ENCODE data around the gene AGBL3. TPM values are rescaled to one million over a fixed set of nuclear protein-coding genes. Genes with fewer than 3 reads are reported as not detected.

Gene AGBL3
- total RNA-seq, 1 experiment from 2014 or later: 2.1 TPM

DNA sequence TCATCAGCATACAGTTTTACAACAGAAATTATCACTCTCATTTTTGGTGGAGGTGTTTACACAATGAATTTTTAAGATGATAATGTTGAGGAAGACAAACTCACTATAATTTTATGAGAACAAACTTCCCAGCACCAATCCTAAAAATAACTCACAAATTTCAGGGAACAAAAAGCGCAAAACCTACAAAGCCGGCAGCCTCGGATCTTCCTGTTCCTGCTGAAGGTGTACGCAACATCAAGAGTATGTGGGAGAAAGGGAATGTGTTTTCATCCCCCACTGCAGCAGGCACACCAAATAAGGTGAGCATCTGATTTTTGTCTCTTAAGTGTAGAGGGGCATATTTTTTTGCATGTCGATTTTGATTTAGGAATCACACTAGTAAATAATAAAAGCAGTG, 26.5 kb upstream of the AGBL3 start:
- no peaks in the 10 kb centered on the region for H3K4me1 Mint-ChIP-seq
- no peak overlapping the region for H3K4me3 Mint-ChIP-seq
- DNase-seq (ENCODE audit: low spot score) (no peak), ATAC-seq (no peak)
- TF ChIP-seq GABPB1 (CRISPR knock-in tag; IDR thresholded peaks at IDR 0.05) (no peak), NFYB (CRISPR knock-in tag; conservative IDR thresholded peaks at IDR 0.05; ENCODE audit: low read depth) (no peak), ERG (CRISPR knock-in tag; IDR thresholded peaks at IDR 0.05) (no peak), ZNF512 (CRISPR knock-in tag; IDR thresholded peaks at IDR 0.05; ENCODE audit: borderline replicate concordance) (no peak), NFE2L1 (CRISPR knock-in tag; IDR thresholded peaks at IDR 0.05) (no peak)
- no peak overlapping the region for H3K27ac Mint-ChIP-seq
- ChIA-PET POLR2A (no interaction called here), CTCF (no interaction called here)
- H3K36me3 Mint-ChIP-seq: peaks cover 43% of the 10 kb centered on the region
- no peaks in the 10 kb centered on the region for H3K9me3 Mint-ChIP-seq
- no peaks in the 10 kb centered on the region for H3K27me3 Mint-ChIP-seq (ENCODE audit: low read depth)

DNA sequence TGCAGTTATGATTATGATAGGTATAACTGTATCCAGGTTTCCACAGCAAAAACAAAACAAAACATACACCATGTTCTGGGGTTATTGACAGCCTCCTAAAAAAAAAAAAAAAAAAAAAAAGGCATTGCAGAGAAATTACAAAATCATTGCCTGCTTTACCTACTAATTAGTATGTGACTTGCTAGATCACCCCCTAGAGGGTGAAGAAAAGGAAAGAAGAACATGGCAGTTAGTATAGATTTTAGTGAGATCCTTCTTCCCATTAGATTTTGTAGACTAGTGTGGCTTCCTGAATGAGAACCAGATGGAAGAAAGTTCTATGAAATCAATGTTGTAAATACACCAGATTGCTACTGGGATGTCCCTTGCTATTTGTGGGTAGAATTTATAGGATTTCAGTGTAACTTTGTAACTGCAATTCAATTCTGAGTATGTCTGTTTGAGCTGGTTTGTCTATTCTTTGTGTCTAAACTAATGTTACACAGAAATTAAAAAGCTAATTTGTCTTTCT, 24.0 kb upstream of the AGBL3 start:
- DNase-seq (ENCODE audit: low spot score) (no peak), ATAC-seq (no peak)
- Mint-ChIP-seq H3K27ac (no peak overlapping the region), H3K36me3 (peaks cover 38% of the 10 kb centered on the region), H3K4me3 (no peak overlapping the region), H3K27me3 (ENCODE audit: low read depth) (no peaks in the 10 kb centered on the region), H3K4me1 (no peaks in the 10 kb centered on the region), H3K9me3 (no peaks in the 10 kb centered on the region)
- CTCF ChIA-PET: no interaction called here
- TF ChIP-seq E2F1 (CRISPR knock-in tag; IDR thresholded peaks at IDR 0.05): no peak
- no peak for TF ChIP-seq ATF1 (CRISPR knock-in tag; IDR thresholded peaks at IDR 0.05)
- TF ChIP-seq RORB (CRISPR knock-in tag; IDR thresholded peaks at IDR 0.05): no peak
- no peak for TF ChIP-seq TEAD4 (CRISPR knock-in tag; IDR thresholded peaks at IDR 0.05)
- TF ChIP-seq FOXP1 (CRISPR knock-in tag; IDR thresholded peaks at IDR 0.05; ENCODE audit: borderline replicate concordance): no peak
- TF ChIP-seq, protein P1, sequence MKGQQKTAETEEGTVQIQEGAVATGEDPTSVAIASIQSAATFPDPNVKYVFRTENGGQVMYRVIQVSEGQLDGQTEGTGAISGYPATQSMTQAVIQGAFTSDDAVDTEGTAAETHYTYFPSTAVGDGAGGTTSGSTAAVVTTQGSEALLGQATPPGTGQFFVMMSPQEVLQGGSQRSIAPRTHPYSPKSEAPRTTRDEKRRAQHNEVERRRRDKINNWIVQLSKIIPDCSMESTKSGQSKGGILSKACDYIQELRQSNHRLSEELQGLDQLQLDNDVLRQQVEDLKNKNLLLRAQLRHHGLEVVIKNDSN (CRISPR knock-in tag; IDR thresholded peaks at IDR 0.05): no peak
- TF ChIP-seq, protein P2, sequence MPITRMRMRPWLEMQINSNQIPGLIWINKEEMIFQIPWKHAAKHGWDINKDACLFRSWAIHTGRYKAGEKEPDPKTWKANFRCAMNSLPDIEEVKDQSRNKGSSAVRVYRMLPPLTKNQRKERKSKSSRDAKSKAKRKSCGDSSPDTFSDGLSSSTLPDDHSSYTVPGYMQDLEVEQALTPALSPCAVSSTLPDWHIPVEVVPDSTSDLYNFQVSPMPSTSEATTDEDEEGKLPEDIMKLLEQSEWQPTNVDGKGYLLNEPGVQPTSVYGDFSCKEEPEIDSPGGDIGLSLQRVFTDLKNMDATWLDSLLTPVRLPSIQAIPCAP (CRISPR knock-in tag; IDR thresholded peaks at IDR 0.05): no peak
- TF ChIP-seq NFYB (CRISPR knock-in tag; conservative IDR thresholded peaks at IDR 0.05; ENCODE audit: low read depth): no peak
- no peak for TF ChIP-seq GRHL2 (CRISPR knock-in tag; IDR thresholded peaks at IDR 0.05; ENCODE audit: insufficient replicate concordance, severe bottlenecking)
- TF ChIP-seq ZNF416 (CRISPR knock-in tag; IDR thresholded peaks at IDR 0.05): no peak
- TF ChIP-seq FOXK1 (CRISPR knock-in tag; IDR thresholded peaks at IDR 0.05): no peak
- no peak for TF ChIP-seq ZNF121 (CRISPR knock-in tag; IDR thresholded peaks at IDR 0.05)
- TF ChIP-seq FOXP4 (CRISPR knock-in tag; IDR thresholded peaks at IDR 0.05): no peak
- POLR2A ChIA-PET: no interaction called here

Measured in WTC11 (cell line).